ENCODE data around the gene PCMTD2. TPM values are rescaled to one million over a fixed set of nuclear protein-coding genes. Genes with fewer than 3 reads are reported as not detected.

Gene PCMTD2
- total and polyA plus RNA-seq, 2 of the 13 experiments (the other 11 are each of a cell fraction or from before 2014, with no cell fraction given): 47.0 to 76.9 TPM

- TF ChIP-seq CTCF (CRISPR knock-in tag; IDR thresholded peaks at IDR 0.05): peak; percentile 71
- TF ChIP-seq HBP1 (CRISPR knock-in tag; IDR thresholded peaks at IDR 0.05; ENCODE audit: low read depth): 0 out of 2 replicates have a peak, but pooled peaks have one; percentile 48
- no peak for TF ChIP-seq DRAP1 (CRISPR knock-in tag; IDR thresholded peaks at IDR 0.05)
- no peak for TF ChIP-seq ZNF776 (CRISPR knock-in tag; IDR thresholded peaks at IDR 0.05)
- TF ChIP-seq ZNF280D (CRISPR knock-in tag; IDR thresholded peaks at IDR 0.05): peak; percentile 6; the same call in 1 of the 2 replicates
- TF ChIP-seq TBX2 (CRISPR knock-in tag; IDR thresholded peaks at IDR 0.05; ENCODE audit: borderline replicate concordance): 0 out of 2 replicates have a peak, but pooled peaks have one; percentile 31
- TF ChIP-seq NR2F1 (CRISPR knock-in tag; IDR thresholded peaks at IDR 0.05): no peak
- 0 out of 2 replicates have a peak, but pooled peaks have one; percentile 51 for TF ChIP-seq EEA1 (CRISPR knock-in tag; IDR thresholded peaks at IDR 0.05; ENCODE audit: borderline replicate concordance)
- no peak for TF ChIP-seq NCOA5 (CRISPR knock-in tag; IDR thresholded peaks at IDR 0.05)
- no peak for TF ChIP-seq IRF2 (CRISPR knock-in tag; IDR thresholded peaks at IDR 0.05)
- 0 out of 2 replicates have a peak, but pooled peaks have one; percentile 17 for TF ChIP-seq ZNF652 (CRISPR knock-in tag; IDR thresholded peaks at IDR 0.05; ENCODE audit: borderline replicate concordance, low read depth)
- TF ChIP-seq NBN (conservative IDR thresholded peaks at IDR 0.05): no peak
- TF ChIP-seq TGIF2 (CRISPR knock-in tag; IDR thresholded peaks at IDR 0.05): 0 out of 2 replicates have a peak, but pooled peaks have one; percentile 50
Observed at GRCh38 chr20:64238851-64239387, 16.6 kb upstream of the PCMTD2 start (continued).
